ENCODE data around the gene DLK2.

GRCh38 chr6:43502666-43503065 lies 47.3 kb upstream of the DLK2 start:
- TF ChIP-seq CTCF (IDR thresholded peaks at IDR 0.05) (no peak), EZH2phosphoT487 (IDR thresholded peaks at IDR 0.05) (no peak)
